ENCODE data around the gene CSTB. TPM values are rescaled to one million over a fixed set of nuclear protein-coding genes. Genes with fewer than 3 reads are reported as not detected.

Gene CSTB
- total and polyA plus RNA-seq, 8 donors = 0.58 to 403 (median 25.5) TPM

GRCh38 chr21:43754948-43755781 lies 20.9 kb downstream of the CSTB start:
- Histone ChIP-seq H3K36me3 (peaks cover 50 to 98% (median 90%) of the 10 kb centered on the region in 4 donors), H3K4me1 (peaks cover 5 to 22% (median 14%) of the 10 kb centered on the region in 4 donors), H3K4me3 (no peak overlapping the region), H3K9me3 (no peaks in the 10 kb centered on the region), H3K27ac (no peak overlapping the region), H3K27me3 (no peaks in the 10 kb centered on the region)
- TF ChIP-seq EP300 (IDR thresholded peaks at IDR 0.05) (no peak), POLR2AphosphoS5 (IDR thresholded peaks at IDR 0.05) (no peak), POLR2A (IDR thresholded peaks at IDR 0.05) (no peak)
- TF ChIP-seq, protein P1, sequence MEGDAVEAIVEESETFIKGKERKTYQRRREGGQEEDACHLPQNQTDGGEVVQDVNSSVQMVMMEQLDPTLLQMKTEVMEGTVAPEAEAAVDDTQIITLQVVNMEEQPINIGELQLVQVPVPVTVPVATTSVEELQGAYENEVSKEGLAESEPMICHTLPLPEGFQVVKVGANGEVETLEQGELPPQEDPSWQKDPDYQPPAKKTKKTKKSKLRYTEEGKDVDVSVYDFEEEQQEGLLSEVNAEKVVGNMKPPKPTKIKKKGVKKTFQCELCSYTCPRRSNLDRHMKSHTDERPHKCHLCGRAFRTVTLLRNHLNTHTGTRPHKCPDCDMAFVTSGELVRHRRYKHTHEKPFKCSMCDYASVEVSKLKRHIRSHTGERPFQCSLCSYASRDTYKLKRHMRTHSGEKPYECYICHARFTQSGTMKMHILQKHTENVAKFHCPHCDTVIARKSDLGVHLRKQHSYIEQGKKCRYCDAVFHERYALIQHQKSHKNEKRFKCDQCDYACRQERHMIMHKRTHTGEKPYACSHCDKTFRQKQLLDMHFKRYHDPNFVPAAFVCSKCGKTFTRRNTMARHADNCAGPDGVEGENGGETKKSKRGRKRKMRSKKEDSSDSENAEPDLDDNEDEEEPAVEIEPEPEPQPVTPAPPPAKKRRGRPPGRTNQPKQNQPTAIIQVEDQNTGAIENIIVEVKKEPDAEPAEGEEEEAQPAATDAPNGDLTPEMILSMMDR (IDR thresholded peaks at IDR 0.05) = no peak
- intact Hi-C loops (cut with DNase I; ENCODE audit: low total_unique reads) = loop anchor here (10.0 kb wide), 2 partner anchors 60 to 90 kb away; no protein-coding TSS in a partner anchor
- 70 to 84% (median 81%) methylated on average over 10 to 26 of the region's 26 CpGs for WGBS, 5 donors
- DNase-seq = peak in 1 of 2 donors; percentile 44

DNA sequence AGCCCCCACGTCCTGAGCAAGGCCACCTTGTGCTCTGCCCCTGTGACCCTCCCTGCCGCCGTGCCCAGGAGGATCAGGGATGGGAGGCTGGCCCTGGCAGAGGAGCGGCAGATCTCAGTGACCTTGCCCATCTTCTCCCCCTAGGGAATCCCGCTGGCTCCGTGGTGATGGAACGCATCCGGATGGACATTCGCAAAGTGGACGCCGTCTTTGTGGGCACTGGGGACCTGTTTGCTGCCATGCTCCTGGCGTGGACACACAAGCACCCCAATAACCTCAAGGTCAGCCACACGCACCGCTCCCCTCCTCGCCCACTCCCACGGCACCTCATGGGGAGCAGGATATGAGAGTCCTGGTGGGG lies 22.7 kb downstream of the CSTB start:
- TF ChIP-seq, protein P1 (IDR thresholded peaks at IDR 0.05) = no peak
- TF ChIP-seq POLR2A (IDR thresholded peaks at IDR 0.05) (no peak), EP300 (IDR thresholded peaks at IDR 0.05) (no peak), POLR2AphosphoS5 (IDR thresholded peaks at IDR 0.05) (no peak)
- no peak for DNase-seq
- peaks cover 57 to 100% (median 94%) of the 10 kb centered on the region in 4 donors for H3K36me3 ChIP-seq
- no peak overlapping the region for H3K4me3 ChIP-seq
- intact Hi-C loops (cut with DNase I; ENCODE audit: low total_unique reads) = loop anchor here (10.0 kb wide), 2 partner anchors 59 to 91 kb away; no protein-coding TSS in a partner anchor
- no peak overlapping the region for H3K27ac ChIP-seq
- 93 to 97% (median 95%) methylated on average over 13 to 16 of the region's 16 CpGs for WGBS, 5 donors
- H3K27me3 ChIP-seq = no peaks in the 10 kb centered on the region
- H3K4me1 ChIP-seq = peaks cover 5 to 14% (median 10%) of the 10 kb centered on the region in 4 donors
- no peaks in the 10 kb centered on the region for H3K9me3 ChIP-seq

DNA sequence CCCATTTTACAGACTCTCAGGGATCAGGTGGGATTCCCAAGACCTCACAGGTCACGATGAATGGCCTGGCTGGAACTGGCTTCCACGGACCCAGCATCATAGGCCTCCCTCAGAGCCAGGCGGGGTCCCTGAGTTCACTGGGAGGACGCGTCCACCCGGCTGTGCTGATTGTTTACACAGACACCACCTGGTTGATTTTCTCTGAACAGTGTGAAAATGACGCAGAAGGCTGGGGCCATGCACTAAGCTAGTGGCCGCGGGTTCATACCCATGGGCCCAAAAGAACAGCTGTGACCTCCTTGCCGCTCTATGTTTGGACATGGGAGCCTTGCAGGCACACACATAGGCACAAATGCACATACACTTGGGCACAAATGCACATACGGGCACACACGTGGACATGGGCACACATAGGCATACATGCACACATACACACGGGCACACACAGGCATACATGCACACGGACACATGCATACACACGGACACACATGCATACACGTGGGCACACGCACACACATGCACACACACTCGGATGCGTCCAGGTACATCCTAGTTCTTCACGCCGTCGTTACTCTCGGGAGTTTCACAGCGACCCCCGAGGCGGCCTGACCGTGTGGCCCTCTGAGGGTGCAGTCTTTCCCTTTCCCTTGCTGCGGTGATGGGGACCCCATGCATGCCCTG lies 23.2 kb downstream of the CSTB start:
- H3K9me3 ChIP-seq = no peaks in the 10 kb centered on the region

More for the DNA sequence above, 23.2 kb downstream of the CSTB start:
- H3K27ac ChIP-seq = no peak overlapping the region
- H3K36me3 ChIP-seq = peaks cover 58 to 100% (median 99%) of the 10 kb centered on the region in 4 donors
- TF ChIP-seq POLR2A (IDR thresholded peaks at IDR 0.05) (no peak), EP300 (IDR thresholded peaks at IDR 0.05) (no peak), POLR2AphosphoS5 (IDR thresholded peaks at IDR 0.05) (no peak)
- TF ChIP-seq, protein P1 (IDR thresholded peaks at IDR 0.05) = no peak
- 86 to 90% (median 88%) methylated on average over 25 to 28 of the region's 28 CpGs for WGBS, 5 donors
- H3K27me3 ChIP-seq = no peaks in the 10 kb centered on the region
- no peak overlapping the region for H3K4me3 ChIP-seq
- no peak for DNase-seq
- peaks cover 5 to 13% (median 9%) of the 10 kb centered on the region in 4 donors for H3K4me1 ChIP-seq
- intact Hi-C loops (cut with DNase I; ENCODE audit: low total_unique reads) = loop anchor here (10.0 kb wide), 2 partner anchors 58 to 92 kb away; no protein-coding TSS in a partner anchor

Data from stomach (tissue), 9 donors.